ENCODE data around the gene GNAI2.

GNAI2 gene

GRCh38 chr3:50254577-50255250 is 18.7 kb downstream of the GNAI2 start:
- TF ChIP-seq CTCF (IDR thresholded peaks at IDR 0.05; ENCODE audit: low read depth, low read length): no peak
- peak; percentile 81 to 82 for DNase-seq (ENCODE audit: low read depth in 2 of 2)
- no peak overlapping the region for H3K4me3 ChIP-seq (replicated peaks in 1 of 2; ENCODE audit: low read depth in 2 of 2, low read length in 2 of 2)

GRCh38 chr3:50255251-50255615 is 19.2 kb downstream of the GNAI2 start:
- H3K4me3 ChIP-seq (replicated peaks in 1 of 2; ENCODE audit: low read depth in 2 of 2, low read length in 2 of 2): no peak overlapping the region
- DNase-seq (ENCODE audit: low read depth in 2 of 2): no peak
- TF ChIP-seq CTCF (IDR thresholded peaks at IDR 0.05; ENCODE audit: low read depth, low read length): no peak

- no peak overlapping the region for H3K4me3 ChIP-seq (replicated peaks in 1 of 2; ENCODE audit: low read depth in 2 of 2, low read length in 2 of 2)
- TF ChIP-seq CTCF (IDR thresholded peaks at IDR 0.05; ENCODE audit: low read depth, low read length): peak; percentile 67
- DNase-seq (ENCODE audit: low read depth in 2 of 2): peak; percentile 52 to 54
Observed at GRCh38 chr3:50256978-50257890, 21.2 kb downstream of the GNAI2 start.

- no peak for TF ChIP-seq CTCF (IDR thresholded peaks at IDR 0.05; ENCODE audit: low read depth, low read length)
- H3K4me3 ChIP-seq (replicated peaks in 1 of 2; ENCODE audit: low read depth in 2 of 2, low read length in 2 of 2): no peak overlapping the region
- DNase-seq (ENCODE audit: low read depth in 2 of 2): no peak
Observed at GRCh38 chr3:50258029-50258680, 22.2 kb downstream of the GNAI2 start.

GRCh38 chr3:50258979-50259378 is 23.0 kb downstream of the GNAI2 start:
- DNase-seq (ENCODE audit: low read depth in 2 of 2): no peak
- no peak overlapping the region for H3K4me3 ChIP-seq (replicated peaks in 1 of 2; ENCODE audit: low read depth in 2 of 2, low read length in 2 of 2)
- no peak for TF ChIP-seq CTCF (IDR thresholded peaks at IDR 0.05; ENCODE audit: low read depth, low read length)

GRCh38 chr3:50259432-50260026 is 23.5 kb downstream of the GNAI2 start:
- TF ChIP-seq CTCF (IDR thresholded peaks at IDR 0.05; ENCODE audit: low read depth, low read length): no peak
- DNase-seq (ENCODE audit: low read depth in 2 of 2): no peak
- H3K4me3 ChIP-seq (replicated peaks in 1 of 2; ENCODE audit: low read depth in 2 of 2, low read length in 2 of 2): no peak overlapping the region
